Raji (cell line): Measurements from ENCODE around the gene RGL2.
A peak's percentile ranks its signal among the peaks of the same experiment; 100 is the strongest.

Experiments
- POLR2A ChIP-seq: IDR thresholded peaks from 2 replicates; pipeline ENCODE4 v1.6.1; 2011; ENCODE audit warnings: low read depth, low read length, control low read depth; ENCODE audit not compliant: insufficient read depth

Gene RGL2

DNA sequence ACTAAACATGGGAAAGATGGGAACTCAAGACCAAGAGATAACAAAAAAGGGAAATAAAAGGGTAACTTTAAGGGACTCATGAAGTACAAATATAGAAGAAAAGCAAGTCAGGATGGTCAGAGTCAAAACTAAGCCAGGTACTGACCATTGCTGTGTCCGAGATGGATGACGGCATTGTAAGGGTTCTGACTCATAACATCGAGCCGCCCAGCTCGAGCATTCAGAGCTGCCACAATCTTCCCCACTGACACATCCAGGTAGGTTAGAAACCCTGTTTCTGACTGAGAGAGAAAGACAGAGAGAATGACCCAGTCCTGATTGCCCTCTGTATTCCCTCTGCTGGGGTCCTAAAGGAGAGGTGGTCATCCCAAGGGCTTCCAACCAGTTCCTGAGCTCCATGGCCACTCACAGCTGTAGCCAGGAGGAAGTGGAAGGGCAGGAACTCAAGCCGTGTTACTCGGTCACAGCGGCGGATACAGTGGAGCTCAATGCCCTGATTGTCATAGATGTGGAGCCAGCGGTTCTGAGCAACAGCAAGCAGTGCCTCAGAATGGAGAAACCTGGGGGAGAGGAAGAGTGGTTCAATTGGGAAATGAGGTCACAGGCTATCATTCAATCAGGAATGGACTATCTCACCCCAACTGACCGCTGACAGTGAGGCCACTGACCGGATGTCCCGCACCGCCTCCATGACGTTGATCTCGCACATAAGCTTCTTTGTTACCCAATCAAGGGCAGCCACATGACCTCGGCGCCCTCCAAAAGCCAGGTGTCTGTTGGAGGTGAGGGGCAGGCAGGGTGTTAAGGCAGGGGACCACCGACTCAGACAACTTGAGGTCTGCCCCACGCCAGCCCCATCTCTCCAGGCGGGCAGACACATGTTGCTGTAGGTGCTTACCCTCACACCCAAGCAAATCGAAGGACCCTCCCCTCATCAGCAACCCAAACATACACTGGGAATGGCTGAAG, 11.5 kb downstream of the RGL2 start:
- no peak for TF ChIP-seq POLR2A

- TF ChIP-seq POLR2A = no peak
Measured at GRCh38 chr6:33280539-33280938, 18.2 kb downstream of the RGL2 start.

DNA sequence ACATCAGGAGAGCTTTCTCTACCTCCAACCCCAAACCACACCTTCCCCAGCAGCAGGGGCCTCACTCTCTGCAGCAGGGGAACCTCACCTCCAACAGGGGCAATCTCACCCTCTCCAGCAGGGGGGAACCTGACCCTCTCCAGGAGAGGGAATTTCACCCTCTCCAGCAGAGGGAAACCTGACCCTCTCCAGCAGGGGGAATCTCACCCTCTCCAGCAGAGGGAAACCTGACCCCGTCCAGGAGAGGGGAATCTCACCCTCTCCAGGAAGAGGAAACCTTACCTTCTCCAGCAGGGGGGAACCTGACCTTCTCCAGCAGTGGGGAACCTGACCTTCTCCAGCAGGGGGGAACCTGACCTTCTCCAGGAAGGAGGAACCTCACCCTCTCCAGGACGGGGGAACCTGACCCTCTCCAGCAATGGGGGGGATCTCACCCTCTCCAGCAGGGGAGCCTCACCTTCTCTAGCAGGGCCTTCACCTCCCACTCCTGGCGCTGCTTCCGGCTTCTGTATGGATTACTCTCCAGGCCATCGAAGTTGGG, 18.7 kb downstream of the RGL2 start:
- no peak for TF ChIP-seq POLR2A

GRCh38 chr6:33279257-33279695, 19.5 kb downstream of the RGL2 start:
- no peak for TF ChIP-seq POLR2A

- TF ChIP-seq POLR2A = no peak
Measured at GRCh38 chr6:33278810-33279209, 19.9 kb downstream of the RGL2 start.

DNA sequence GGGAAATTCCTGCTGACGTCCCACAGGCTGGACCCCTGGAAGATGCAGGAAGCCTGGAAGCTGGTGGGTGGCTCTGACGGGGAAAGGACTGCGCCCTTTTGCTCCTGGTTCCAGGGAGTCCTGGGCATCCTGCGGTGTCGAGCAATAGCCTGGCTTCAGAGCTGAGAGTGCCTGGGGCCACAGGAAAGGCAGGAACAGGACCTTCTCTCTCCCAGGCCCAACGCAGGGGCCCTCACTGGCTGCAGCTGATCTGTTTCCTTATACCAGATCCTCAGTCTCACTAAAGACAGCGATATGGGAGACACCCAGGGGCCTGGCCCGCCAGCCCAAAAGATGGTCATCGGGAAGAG, 20.4 kb downstream of the RGL2 start:
- no peak for TF ChIP-seq POLR2A

DNA sequence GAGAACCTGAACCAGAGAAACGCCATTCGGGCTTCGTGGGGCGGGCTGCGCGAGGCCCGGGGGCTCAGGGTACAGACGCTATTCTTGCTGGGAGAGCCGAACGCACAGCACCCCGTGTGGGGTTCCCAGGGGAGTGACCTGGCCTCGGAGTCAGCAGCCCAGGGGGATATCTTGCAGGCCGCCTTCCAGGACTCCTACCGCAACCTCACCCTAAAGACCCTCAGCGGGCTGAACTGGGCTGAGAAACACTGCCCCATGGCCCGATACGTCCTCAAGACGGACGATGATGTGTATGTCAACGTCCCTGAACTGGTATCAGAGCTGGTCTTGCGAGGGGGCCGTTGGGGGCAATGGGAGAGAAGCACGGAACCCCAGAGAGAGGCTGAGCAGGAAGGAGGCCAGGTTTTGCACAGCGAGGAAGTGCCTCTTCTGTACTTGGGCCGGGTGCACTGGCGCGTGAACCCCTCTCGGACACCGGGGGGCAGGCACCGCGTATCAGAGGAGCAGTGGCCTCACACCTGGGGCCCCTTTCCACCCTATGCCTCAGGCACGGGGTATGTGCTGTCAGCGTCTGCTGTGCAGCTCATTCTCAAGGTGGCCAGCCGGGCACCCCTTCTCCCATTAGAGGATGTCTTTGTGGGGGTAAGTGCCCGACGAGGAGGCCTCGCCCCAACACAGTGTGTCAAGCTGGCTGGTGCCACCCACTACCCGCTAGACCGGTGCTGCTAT, 20.9 kb downstream of the RGL2 start:
- no peak for TF ChIP-seq POLR2A

DNA sequence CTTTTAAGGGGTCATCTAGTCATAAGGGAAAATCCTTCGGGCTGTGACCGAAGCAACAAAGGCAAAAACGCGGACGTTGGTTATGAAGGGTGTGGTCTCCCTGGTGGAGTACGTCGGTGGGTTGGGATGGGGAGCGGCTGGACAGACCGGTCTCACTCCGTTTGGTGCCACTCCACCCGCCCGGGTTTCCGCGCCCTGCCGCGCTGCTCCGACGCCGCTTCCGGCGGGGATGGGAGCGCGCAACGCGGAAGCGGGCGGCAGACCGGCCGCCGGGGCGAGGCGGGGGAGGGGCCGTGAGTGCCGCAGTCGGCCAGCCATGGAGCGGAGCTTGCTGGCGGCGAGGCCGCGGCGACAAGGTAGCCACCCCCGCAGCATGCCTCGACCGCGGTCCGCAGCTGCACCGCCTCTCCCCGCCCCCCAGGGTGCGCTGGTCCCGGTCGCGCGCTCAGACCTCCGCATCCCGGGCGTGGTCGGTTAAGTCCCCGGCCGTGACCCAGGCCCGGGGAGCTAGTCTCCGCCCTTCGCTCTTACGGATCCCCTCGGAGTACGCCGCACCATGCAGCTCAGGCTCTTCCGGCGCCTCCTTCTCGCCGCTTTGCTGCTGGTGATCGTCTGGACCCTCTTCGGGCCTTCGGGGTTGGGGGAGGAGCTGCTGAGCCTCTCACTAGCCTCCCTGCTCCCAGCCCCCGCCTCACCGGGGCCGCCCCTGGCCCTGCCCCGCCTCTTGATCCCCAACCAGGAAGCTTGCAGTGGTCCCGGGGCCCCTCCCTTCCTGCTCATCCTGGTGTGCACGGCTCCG, 21.7 kb downstream of the RGL2 start, which contains the start of gene B3GALT4:
TSS of gene B3GALT4 (plus strand) at position 260 of the 799 bp plus-strand sequence. CDS start at position 557, 297 bp downstream.
- peak; percentile 74 for TF ChIP-seq POLR2A

GRCh38 chr6:33276581-33276863, 22.2 kb downstream of the RGL2 start:
- no peak for TF ChIP-seq POLR2A

DNA sequence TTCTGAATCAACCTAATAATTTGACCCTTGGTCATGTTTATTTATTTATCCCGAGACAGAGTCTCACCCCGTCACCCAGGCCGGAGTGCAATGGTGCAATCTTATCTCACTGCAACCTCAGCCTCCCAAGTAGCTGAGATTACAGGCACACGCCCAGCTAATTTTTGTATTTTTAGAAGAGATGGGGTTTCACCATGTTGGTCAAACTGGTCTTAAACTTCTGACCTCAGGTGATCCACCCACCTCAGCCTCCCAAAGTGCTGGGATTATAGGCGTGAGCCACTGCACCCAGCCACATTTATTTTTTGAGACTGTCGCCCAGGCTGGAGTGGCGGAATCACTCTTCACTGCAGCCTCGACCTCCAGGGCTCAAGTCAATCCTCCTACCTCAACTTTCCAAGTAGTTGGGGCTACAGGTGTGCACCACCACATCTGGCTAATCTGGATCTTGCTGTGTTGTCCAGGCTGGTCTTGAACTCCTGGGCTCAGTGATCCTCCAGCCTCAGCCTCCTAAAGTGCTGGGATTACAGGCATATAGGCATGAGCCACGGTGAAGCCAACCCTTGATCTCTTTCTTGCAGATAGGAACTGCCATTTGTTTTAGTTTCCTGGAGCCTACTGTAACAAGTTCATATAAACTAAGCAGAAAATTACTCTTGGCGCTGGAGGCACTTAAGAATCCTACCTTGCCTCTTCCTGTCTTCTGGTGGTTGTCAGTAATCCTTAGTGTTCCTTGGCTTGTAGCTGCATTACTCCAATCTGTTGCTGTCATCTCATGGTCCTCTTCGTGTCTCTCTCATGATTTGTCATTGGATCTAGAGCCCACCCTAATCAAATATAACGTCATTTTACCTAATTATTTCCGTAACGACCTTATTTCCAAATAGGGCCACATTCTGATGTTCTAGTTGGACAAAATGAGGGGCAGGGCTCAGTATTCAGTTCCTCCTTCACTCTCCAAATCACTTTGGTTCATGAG, 24.5 kb downstream of the RGL2 start:
- peak; percentile 18; the same call in 1 of the 2 replicates for TF ChIP-seq POLR2A

GRCh38 chr6:33273129-33273923, 25.4 kb downstream of the RGL2 start:
- no peak for TF ChIP-seq POLR2A

GRCh38 chr6:33272275-33273128, 26.2 kb downstream of the RGL2 start:
- TF ChIP-seq POLR2A = no peak
